Measurements from ENCODE around the gene SUSD6. TPM values are rescaled to one million over a fixed set of nuclear protein-coding genes. Genes with fewer than 3 reads are reported as not detected.
"Not testable (repeated sequence)": the region's sequence is repeated elsewhere in the genome, so short reads cannot be mapped to it uniquely, and the experiment has no call there.

Gene SUSD6
- total RNA-seq, 2 experiments from 2014 or later: 23.1 to 43.6 TPM

DNA sequence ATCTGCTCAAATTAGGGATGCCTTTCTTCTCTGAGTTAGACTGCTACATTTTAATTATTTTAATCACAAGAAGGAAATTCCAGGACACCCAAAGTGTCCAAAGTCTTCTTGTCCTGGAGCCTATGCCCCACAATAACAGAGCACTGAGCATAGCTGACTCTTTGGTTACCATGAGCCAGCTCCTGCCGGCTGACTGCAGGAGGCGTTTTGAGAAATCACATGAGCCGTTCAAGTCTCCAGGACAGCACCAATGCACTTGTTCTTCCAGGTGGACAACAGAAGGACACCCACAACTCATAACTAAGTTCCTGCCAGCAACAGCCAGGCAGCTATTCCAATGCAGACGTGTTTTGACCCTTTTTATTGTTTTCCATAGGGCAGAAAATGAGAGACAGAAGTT is 109.5 kb downstream of the SUSD6 start:
- no peaks in the 10 kb centered on the region for H4K20me1 ChIP-seq (ENCODE audit: insufficient read depth, low read length)
- no peaks in the 10 kb centered on the region; the same call in 1 of the 2 replicates for H3K36me3 ChIP-seq (ENCODE audit: insufficient read depth, low read length)
- H3K9me3 ChIP-seq (ENCODE audit: low read length): no peaks in the 10 kb centered on the region
- no peaks in the 10 kb centered on the region for H3K9me2 ChIP-seq (ENCODE audit: insufficient read depth, low read length)
- ChIA-PET CTCF (ENCODE audit: unreplicated experiment) (no interaction called here), POLR2A (interaction anchor here (0.8 kb wide), 1 partner anchor 131 kb away, joined by 6 read pairs; no protein-coding TSS in a partner anchor)
- H3K79me2 ChIP-seq (ENCODE audit: insufficient read depth, low read depth, low read length): no peaks in the 10 kb centered on the region
- no peak overlapping the region for H3K4me2 ChIP-seq (ENCODE audit: low read length)
- no peak for DNase-seq (ENCODE audit: low spot score)
- H3K4me1 ChIP-seq (ENCODE audit: insufficient read depth, low read length, poor library complexity, severe bottlenecking): peaks cover 9% of the 10 kb centered on the region
- intact Hi-C loops (cut with micrococcal nuclease; ENCODE audit: unreplicated experiment): no loop called here
- H3K27ac ChIP-seq (ENCODE audit: low read depth, low read length, poor library complexity, severe bottlenecking): no peak overlapping the region
- H3K4me3 ChIP-seq (ENCODE audit: low read depth, low read length, poor library complexity, severe bottlenecking): no peak overlapping the region
- no TSS peak for BruUV-seq (replicated peaks)
- H2AFZ ChIP-seq (ENCODE audit: low read length): no peak overlapping the region
- TF ChIP-seq, protein P1, sequence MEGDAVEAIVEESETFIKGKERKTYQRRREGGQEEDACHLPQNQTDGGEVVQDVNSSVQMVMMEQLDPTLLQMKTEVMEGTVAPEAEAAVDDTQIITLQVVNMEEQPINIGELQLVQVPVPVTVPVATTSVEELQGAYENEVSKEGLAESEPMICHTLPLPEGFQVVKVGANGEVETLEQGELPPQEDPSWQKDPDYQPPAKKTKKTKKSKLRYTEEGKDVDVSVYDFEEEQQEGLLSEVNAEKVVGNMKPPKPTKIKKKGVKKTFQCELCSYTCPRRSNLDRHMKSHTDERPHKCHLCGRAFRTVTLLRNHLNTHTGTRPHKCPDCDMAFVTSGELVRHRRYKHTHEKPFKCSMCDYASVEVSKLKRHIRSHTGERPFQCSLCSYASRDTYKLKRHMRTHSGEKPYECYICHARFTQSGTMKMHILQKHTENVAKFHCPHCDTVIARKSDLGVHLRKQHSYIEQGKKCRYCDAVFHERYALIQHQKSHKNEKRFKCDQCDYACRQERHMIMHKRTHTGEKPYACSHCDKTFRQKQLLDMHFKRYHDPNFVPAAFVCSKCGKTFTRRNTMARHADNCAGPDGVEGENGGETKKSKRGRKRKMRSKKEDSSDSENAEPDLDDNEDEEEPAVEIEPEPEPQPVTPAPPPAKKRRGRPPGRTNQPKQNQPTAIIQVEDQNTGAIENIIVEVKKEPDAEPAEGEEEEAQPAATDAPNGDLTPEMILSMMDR (conservative IDR thresholded peaks at IDR 0.05; ENCODE audit: low read length): no peak

DNA sequence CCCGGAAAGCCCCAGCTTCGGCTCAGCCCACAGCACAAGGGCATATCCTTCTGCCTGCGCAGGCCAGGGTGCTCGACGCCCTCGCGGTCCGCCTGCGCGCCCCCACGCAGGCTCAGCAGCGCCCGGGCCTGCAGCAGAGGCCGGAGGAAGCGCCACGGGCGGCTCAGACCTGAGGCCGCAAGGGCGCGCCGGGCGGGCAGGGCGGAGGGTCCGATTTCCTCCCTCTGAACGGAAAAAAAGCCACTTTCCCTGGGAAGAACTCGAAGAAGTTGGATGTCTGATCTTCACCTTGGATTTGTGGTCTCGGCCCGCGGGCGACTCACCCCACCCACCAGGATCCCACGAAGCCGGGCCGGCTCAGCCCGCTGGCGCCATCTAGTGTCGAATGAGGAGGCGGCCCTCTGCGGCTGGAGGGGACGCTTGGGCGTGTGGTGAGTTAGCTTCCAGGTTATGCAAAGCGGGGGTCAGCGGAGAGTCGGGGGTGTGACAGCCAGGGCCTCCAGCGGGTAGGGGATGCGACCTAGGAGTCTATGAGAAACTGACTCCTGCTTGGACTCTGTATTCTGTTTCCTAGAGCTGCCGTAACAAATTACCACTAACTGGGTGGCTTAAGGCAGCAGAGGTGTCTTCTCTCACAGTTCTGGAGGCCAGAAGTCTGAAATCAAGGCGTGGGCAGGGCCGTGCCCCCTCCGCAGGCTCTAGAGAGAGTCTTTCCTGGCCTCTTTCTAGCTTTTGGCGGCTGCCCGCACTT is 115.5 kb downstream of the SUSD6 start:
- intact Hi-C loops (cut with micrococcal nuclease; ENCODE audit: unreplicated experiment): loop anchor here (1.0 to 5.0 kb wide), 3 partner anchors 124 to 480 kb away; no protein-coding TSS in a partner anchor
- TF ChIP-seq, protein P1 (conservative IDR thresholded peaks at IDR 0.05; ENCODE audit: low read length): peak; percentile 98
- no peak for TF ChIP-seq EZH2phosphoT487 (IDR thresholded peaks at IDR 0.05; ENCODE audit: borderline replicate concordance, low read depth, low read length)
- POLR2A ChIA-PET: interaction anchor here (0.6 kb wide), 2 partner anchors 26 to 186 kb away, joined by 5 to 8 read pairs; no protein-coding TSS in a partner anchor

DNA sequence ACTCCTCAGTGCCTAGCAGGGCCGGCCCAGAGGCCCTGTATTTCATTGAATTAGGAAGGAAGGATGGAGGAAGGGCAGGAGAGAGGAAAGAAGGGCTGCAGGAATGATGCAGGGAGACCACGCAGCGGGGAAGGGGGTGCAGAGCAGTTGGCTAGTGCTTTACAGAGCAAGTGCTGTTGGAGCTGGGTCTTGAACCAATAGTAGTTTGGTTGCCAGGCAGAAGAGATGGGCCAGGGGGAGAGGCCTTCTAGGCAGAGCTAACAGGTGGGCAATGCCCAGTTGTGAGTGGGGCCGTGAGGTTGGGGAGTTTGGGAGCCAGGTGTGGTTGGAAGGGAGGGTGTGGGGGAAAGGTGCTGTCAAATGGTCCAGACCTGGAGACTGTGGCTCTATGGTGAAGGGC is 116.5 kb downstream of the SUSD6 start:
- Histone ChIP-seq H4K20me1 (ENCODE audit: insufficient read depth, low read length) (no peaks in the 10 kb centered on the region), H3K79me2 (ENCODE audit: insufficient read depth, low read depth, low read length) (no peaks in the 10 kb centered on the region), H3K4me1 (ENCODE audit: insufficient read depth, low read length, poor library complexity, severe bottlenecking) (peaks cover 10% of the 10 kb centered on the region), H3K4me2 (ENCODE audit: low read length) (no peak overlapping the region), H3K4me3 (ENCODE audit: low read depth, low read length, poor library complexity, severe bottlenecking) (no peak overlapping the region), H2AFZ (ENCODE audit: low read length) (no peak overlapping the region), H3K27ac (ENCODE audit: low read depth, low read length, poor library complexity, severe bottlenecking) (no peak overlapping the region), H3K9me2 (ENCODE audit: insufficient read depth, low read length) (no peaks in the 10 kb centered on the region), H3K36me3 (ENCODE audit: insufficient read depth, low read length) (no peaks in the 10 kb centered on the region), H3K9me3 (ENCODE audit: low read length) (no peaks in the 10 kb centered on the region)
- no peak for DNase-seq (ENCODE audit: low spot score)
- TF ChIP-seq, protein P1 (conservative IDR thresholded peaks at IDR 0.05; ENCODE audit: low read length): no peak
- no peak for TF ChIP-seq EZH2phosphoT487 (IDR thresholded peaks at IDR 0.05; ENCODE audit: borderline replicate concordance, low read depth, low read length)
- CTCF ChIA-PET (ENCODE audit: unreplicated experiment): interaction anchor here (0.6 to 1.1 kb wide), 2 partner anchors 125 to 142 kb away, joined by 3 to 4 read pairs; no protein-coding TSS in a partner anchor
- POLR2A ChIA-PET: no interaction called here
- no TSS peak for BruUV-seq (replicated peaks)
- intact Hi-C loops (cut with micrococcal nuclease; ENCODE audit: unreplicated experiment): loop anchor here (1.0 to 5.0 kb wide), 3 partner anchors 125 to 481 kb away; no protein-coding TSS in a partner anchor

More for the DNA sequence above, 115.5 kb downstream of the SUSD6 start:
- no peaks in the 10 kb centered on the region for H3K9me3 ChIP-seq (ENCODE audit: low read length)
- peak overlapping the region; percentile 51 for H3K4me3 ChIP-seq (ENCODE audit: low read depth, low read length, poor library complexity, severe bottlenecking)
- no TSS peak for BruUV-seq (replicated peaks)
- no peaks in the 10 kb centered on the region for H4K20me1 ChIP-seq (ENCODE audit: insufficient read depth, low read length)
- CTCF ChIA-PET (ENCODE audit: unreplicated experiment): interaction anchor here (0.6 to 1.1 kb wide), 4 partner anchors 107 to 469 kb away, joined by 3 read pairs; no protein-coding TSS in a partner anchor
- peak; percentile 78 for DNase-seq (ENCODE audit: low spot score)
- H3K27ac ChIP-seq (ENCODE audit: low read depth, low read length, poor library complexity, severe bottlenecking): no peak overlapping the region
- peak overlapping the region; percentile 88 for H2AFZ ChIP-seq (ENCODE audit: low read length)
- H3K36me3 ChIP-seq (ENCODE audit: insufficient read depth, low read length): no peaks in the 10 kb centered on the region
- H3K4me2 ChIP-seq (ENCODE audit: low read length): peak overlapping the region; percentile 64
- no peaks in the 10 kb centered on the region for H3K79me2 ChIP-seq (ENCODE audit: insufficient read depth, low read depth, low read length)
- no peaks in the 10 kb centered on the region for H3K9me2 ChIP-seq (ENCODE audit: insufficient read depth, low read length)
- H3K4me1 ChIP-seq (ENCODE audit: insufficient read depth, low read length, poor library complexity, severe bottlenecking): peaks cover 10% of the 10 kb centered on the region

DNA sequence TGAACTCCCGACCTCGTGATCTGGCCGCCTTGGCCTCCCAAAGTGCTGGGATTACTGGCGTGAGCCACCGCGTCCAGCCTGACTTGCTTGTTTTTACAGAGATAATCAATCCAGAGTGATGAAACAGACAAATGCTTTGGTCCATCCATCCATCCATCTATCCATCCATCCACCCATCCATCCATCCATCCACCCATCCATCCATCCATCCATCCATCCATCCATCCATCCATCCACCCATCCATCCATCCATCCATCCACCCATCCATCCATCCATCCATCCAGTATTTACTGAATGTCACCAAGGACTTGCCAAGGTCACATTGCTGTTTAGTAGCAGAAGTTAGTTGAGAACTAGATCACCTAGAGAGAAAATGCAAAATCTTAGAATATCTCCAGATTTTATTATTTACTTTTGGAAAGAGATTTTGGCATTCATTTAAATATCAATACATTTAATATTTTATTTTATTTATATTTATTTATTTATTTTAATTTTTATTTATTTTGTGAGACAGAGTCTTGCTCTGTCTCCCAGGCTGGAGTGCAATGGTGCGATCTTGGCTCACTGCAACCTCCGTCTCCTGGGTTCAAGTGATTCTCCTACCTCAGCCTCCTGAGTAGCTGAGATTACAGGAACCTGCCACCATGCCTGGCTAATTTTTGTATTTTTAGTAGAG is 120.7 kb downstream of the SUSD6 start:
- intact Hi-C loops (cut with micrococcal nuclease; ENCODE audit: unreplicated experiment): loop anchor here (5.0 kb wide), 2 partner anchors 85 to 295 kb away; no protein-coding TSS in a partner anchor
- POLR2A ChIA-PET; CTCF ChIA-PET (ENCODE audit: unreplicated experiment): not testable (repeated sequence)

More for the DNA sequence above, 120.7 kb downstream of the SUSD6 start:
- not testable (repeated sequence) for DNase-seq (ENCODE audit: low spot score); H2AFZ ChIP-seq (ENCODE audit: low read length); H3K4me2 ChIP-seq (ENCODE audit: low read length); H3K4me3 ChIP-seq (ENCODE audit: low read depth, low read length, poor library complexity, severe bottlenecking); H3K9me2 ChIP-seq (ENCODE audit: insufficient read depth, low read length); H3K27ac ChIP-seq (ENCODE audit: low read depth, low read length, poor library complexity, severe bottlenecking); H3K79me2 ChIP-seq (ENCODE audit: insufficient read depth, low read depth, low read length); H3K4me1 ChIP-seq (ENCODE audit: insufficient read depth, low read length, poor library complexity, severe bottlenecking); H3K36me3 ChIP-seq (ENCODE audit: insufficient read depth, low read length); BruUV-seq (replicated peaks); H4K20me1 ChIP-seq (ENCODE audit: insufficient read depth, low read length); H3K9me3 ChIP-seq (ENCODE audit: low read length)
